HG02571 (cell line): ENCODE data around the gene TMEM63A.
"Not testable (repeated sequence)": the region's sequence is repeated elsewhere in the genome, so short reads cannot be mapped to it uniquely, and the experiment has no call there.

Experiments used
- ATAC-seq: cut with Tn5 transposase; IDR thresholded peaks from one replicate; pipeline ENCODE4 v1.9.1; 2021; ENCODE audit warnings: mild to moderate bottlenecking, moderate library complexity; ENCODE audit not compliant: unreplicated experiment

The TMEM63A gene

DNA sequence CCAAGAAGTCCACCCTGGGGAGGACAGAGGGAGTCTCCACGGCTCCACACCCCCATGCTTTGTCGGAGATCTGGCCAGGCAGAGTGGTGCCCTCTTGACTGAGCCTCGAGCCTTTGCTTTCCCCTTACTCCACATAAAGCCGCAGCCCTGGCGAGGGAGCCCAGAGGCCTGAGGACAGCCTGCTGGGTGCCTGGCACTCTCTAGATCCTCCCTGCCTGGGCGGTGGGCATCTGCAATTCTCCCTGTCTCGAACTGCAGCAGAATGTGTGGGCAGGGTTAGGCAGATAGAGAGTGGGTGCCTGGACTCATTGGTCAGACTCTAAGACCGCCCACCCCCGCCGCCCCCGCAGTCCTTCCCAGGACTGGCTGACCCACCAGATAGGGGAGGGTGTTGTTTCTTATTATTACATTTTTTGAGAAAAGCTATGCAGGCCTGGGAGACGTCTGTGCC is 58.3 kb downstream of the TMEM63A start:
- ATAC-seq = no peak

DNA sequence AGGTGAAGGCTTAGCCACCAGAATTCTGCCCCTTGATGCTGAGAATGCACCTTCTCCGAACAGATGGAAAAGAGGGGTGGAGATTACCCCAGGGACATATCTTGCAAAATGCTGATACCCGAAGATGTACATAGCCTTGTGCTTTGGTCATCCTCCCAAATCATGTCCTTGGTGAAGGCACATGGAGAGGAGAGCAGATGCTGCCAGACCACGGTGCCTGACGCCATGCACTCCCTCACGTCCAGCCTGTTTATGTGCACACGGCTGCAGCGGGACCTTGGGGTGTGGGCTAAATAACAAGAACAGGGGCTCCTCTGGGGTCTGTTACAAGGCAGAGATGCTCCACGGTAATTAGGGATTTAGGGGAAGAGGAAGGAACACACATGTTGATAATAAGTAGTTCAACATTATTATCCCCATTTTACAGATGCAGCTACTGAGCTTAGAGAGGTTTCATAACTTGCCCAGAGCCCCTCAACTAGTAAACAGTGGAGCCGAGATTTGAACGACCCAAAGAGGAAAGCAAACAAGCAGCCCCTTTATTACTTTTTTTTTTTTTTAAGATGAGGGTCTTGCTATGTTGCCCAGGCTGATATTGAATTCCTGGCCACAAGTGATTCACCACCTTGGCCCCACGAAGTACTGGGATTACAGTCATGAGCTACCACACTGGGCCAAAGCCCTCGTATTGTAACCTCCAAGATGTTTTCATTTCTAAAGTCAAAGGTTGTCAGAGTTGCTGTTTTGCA is 59.4 kb downstream of the TMEM63A start:
- ATAC-seq = no peak

- ATAC-seq = no peak
Measured at GRCh38 chr1:225820522-225821120, 61.6 kb downstream of the TMEM63A start.

DNA sequence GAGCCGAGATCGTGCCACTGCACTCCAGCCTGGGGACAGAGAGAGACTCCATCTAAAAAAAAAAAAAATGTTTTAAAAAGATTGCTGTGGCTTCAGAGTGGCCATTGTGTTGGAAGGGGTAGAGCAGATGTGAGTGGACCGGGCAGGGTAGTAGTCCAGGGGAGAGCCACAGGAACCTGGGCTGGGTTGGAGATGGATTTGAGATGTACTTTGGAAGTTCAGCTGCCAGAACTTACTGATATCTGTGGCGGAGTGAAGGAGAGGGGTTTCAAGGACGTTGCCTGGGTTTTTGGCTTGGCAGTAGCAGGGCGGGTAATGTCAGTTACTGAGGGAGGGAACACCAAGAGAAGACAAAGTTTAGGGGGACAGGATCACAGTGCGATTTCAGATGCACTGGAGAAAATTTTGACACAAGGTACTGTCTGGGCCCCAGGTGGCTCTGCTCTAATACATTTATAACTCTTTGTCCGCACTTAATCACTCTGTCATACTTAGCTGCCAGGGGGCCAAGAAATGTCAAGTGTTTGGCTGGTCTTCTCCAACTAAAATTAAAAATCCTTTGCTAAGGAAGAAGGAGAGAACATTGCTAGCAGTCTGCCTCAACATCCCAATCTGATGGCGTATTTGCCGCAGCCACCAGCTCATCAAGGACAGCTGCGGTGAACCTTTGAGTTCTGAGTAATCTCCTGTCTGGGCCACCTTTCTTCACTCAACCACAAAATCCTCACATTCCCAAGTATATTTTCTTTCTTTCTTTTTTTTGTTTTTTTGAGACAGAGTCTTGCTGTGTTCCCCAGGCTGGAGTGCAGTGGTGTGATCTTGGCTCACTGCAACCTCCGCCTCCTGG is 62.6 kb downstream of the TMEM63A start:
- no peak for ATAC-seq

- no peak for ATAC-seq
Measured at GRCh38 chr1:225818229-225818628, 64.0 kb downstream of the TMEM63A start.

DNA sequence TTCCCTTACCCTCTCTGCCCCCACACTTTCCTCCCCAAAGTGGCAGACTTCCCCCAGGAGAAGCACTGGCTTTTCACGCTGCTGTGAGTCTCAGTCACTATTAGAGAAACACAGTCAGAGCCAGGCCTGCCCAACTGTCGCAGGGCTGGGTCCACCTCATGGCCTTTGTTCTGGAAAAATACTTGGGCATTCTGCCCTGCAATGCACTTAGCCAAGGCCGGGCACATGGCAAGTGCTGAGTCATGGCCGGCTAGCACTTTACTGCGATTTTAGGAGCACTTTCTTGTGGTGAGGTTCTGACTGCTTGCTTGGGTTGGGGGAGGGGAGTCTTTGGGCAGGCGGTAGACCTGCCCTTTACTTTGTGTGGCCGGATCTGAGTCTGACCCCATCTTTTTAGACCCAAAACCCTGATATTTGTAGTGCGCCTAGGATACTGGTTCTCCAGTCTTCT is 64.5 kb downstream of the TMEM63A start:
- no peak for ATAC-seq

DNA sequence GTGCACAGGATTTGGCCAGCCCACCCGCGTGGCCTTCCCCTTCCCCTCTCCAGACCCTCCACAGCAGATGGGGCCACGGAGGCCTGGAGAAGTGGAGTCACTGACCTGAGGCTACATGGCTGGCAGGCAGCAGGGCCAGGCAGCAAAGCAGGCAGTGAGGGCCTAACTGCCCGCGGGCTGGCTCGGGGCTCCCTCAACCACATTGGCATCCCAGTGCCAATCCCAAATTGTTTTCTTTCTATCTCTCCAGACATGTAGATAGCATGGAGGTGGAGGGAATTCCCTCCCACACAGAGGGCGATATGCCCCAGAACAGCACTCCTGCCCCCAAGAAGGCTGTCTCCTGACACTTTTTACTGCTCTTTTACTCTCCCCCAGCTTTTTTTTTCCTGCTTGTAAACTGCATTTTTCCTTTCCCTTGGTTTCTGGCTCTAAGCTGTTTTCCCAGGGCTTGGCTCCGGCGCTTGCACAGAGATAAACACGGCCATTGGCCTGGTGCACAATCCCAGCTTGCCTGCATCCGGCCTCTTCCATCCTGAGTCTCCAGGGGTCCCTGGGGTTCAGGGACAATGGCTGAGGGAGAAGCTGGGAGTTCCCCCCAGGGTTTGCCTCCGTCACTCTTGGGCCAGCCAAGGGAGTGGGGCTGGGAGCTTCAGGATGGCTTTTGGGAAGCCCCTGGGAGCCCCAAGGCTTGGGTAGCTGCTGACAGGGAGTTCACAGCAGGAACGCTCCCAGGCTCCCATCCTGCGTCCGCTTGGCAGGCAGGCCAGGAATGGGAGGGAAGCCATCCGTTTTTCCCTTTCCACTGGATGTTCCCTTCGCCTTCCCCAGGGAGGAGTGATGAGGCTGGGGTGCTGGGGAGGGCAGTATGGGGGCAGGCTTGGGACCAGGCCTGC is 65.3 kb downstream of the TMEM63A start:
- ATAC-seq = no peak

GRCh38 chr1:225815526-225816178 is 66.5 kb downstream of the TMEM63A start:
- no peak for ATAC-seq

DNA sequence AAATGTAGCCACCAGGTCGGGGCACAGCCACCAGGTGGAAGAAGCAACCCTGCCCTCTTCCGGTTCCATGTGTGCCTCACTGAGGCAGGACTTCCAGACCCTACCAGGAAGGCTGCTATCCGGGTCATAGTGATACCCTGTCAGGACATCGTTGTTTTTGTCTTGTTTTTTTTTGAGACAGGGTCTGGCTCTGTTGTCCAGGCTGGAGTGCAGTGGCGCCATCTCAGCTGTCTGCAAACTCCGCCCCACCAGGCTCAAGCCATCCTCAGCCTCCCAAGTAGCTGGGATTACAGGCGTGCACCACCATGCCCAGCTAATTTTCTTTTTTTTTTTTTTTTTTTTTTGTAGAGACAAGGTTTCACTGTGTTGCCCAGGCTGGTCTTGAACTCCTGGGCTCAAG is 67.1 kb downstream of the TMEM63A start:
- ATAC-seq = not testable (repeated sequence)

DNA sequence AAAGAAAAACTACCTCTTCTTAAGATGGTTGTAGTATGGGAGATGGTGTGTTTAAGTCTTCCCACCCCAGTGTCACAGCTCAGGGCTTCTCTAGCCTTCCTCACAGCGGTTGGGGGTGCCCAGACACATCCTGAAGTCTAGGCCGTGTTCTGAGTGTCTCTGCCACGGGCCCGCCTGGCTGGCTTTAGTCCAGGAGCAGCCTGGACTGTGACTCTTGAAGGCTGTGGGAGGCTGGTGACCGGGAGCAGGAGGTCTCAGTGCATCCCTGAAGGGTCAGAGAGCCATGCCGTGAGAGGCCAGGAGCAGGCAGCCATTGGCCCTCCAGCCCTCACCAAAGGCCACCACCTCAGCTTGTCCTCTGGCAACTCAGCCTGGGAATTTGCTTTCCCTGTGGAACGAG is 67.8 kb downstream of the TMEM63A start:
- no peak for ATAC-seq

GRCh38 chr1:225813214-225813964 is 68.8 kb downstream of the TMEM63A start:
- no peak for ATAC-seq

DNA sequence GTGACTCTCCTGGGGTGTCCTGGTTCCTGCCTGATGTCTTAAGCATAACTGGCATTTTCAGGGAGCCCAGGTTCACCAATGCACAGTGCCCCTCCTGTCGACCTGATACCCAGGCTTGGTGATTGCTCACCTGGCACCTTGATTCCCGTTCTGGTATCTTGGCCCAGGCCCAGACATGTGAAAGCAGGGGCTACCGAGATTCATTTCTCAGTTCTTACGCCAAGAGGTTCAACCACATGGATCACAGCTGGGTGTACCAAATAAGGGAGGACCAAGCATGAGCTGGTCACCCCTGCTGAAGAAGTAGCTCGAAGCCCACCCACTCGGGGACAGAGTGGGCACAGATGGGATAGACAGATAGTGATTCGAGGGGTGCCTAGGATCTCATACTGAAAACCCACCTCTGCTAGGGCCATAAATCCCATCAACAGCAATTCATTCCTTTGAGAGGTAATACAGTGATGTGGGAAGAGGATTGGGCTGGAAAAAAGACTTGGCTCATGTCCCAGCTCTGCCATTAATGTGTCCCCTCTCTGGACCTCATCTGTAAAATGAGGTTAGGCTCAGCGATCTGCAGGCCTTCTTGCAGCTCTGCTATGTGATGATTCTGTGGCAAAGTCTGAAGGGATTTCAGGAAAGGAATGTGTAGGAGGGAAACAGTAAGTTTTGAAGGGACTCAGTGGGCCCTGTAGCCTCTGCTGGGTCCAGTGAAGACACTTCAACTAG is 69.5 kb downstream of the TMEM63A start:
- no peak for ATAC-seq

GRCh38 chr1:225811622-225812487 is 70.3 kb downstream of the TMEM63A start:
- ATAC-seq = no peak

GRCh38 chr1:225810579-225811538 is 71.3 kb downstream of the TMEM63A start:
- ATAC-seq = not testable (repeated sequence)

DNA sequence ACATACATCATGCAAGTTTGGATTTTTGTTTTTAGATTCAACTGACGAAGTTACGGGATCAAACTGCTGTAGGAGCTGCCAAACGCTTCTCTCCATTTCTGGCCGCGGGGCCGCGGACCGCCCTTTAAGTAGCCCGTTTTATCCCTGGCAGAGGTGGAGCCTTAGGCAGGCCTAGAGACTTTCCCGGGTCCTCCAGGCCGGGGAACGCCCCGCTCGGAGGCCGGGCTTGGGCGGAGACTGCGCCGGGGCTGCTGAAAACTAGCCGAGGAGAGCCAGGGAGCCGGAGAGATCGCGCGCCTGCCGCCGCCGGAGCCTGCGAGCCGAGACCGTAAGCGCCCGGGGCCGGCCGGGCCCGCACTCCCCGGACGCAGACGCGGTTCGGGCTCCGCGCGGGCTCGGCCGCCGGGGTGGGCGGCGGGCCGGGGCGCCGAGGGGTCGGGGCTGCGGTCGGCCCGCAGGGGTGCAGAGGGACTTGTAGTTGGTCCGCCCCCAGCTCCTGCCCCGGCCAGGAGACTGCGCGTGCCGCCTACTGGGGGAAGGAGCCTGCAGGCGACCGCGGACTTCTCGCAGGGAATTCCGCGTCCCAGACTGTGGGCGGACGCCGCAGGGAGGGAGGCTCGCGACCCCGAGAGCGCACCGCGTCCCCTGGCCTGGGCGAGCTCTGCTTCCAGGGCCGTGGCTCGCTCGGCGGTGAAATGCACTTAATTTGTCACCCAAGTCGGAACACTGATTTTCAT is 72.2 kb downstream of the TMEM63A start, which contains the start of gene EPHX1:
EPHX1 (plus strand) TSS at position 283 of the 737 bp plus-strand sequence. CDS start 18,606 bp downstream, outside the sequence.
- peak; percentile 96 for ATAC-seq

- no peak for ATAC-seq
Measured at GRCh38 chr1:225808136-225808535, 74.0 kb downstream of the TMEM63A start.
